Measurements from ENCODE around the gene ZDHHC1.

ZDHHC1 gene

GRCh38 chr16:67406111-67406971 lies 9.9 kb downstream of the ZDHHC1 start:
- DNase-seq, result no peak

- no peak for DNase-seq
Measured at GRCh38 chr16:67405336-67405735, 10.9 kb downstream of the ZDHHC1 start.

- DNase-seq, result no peak
Measured at GRCh38 chr16:67404740-67405226, 11.5 kb downstream of the ZDHHC1 start.

- no peak for DNase-seq
Measured at GRCh38 chr16:67403976-67404555, 12.2 kb downstream of the ZDHHC1 start.

- no peak for DNase-seq
Measured at GRCh38 chr16:67400901-67401300, 15.4 kb downstream of the ZDHHC1 start.

- no peak for DNase-seq
Measured at GRCh38 chr16:67399749-67400704, 16.2 kb downstream of the ZDHHC1 start.

GRCh38 chr16:67399218-67399733 lies 17.0 kb downstream of the ZDHHC1 start:
- DNase-seq, result peak; percentile 61

- no peak for DNase-seq
Measured at GRCh38 chr16:67398546-67399217, 17.6 kb downstream of the ZDHHC1 start.

- DNase-seq, result no peak
Measured at GRCh38 chr16:67397812-67398545, 18.3 kb downstream of the ZDHHC1 start.

- DNase-seq, result no peak
Measured at GRCh38 chr16:67397036-67397801, 19.1 kb downstream of the ZDHHC1 start.

GRCh38 chr16:67396159-67397035 lies 19.9 kb downstream of the ZDHHC1 start:
- no peak for DNase-seq

GRCh38 chr16:67395458-67396158 lies 20.7 kb downstream of the ZDHHC1 start:
- no peak for DNase-seq

GRCh38 chr16:67395105-67395457 lies 21.2 kb downstream of the ZDHHC1 start:
- DNase-seq, result no peak

GRCh38 chr16:67394155-67395104 lies 21.8 kb downstream of the ZDHHC1 start:
- no peak for DNase-seq

GRCh38 chr16:67393788-67394154 lies 22.5 kb downstream of the ZDHHC1 start:
- no peak for DNase-seq

GRCh38 chr16:67393111-67393787 lies 23.0 kb downstream of the ZDHHC1 start, which contains the start of gene TPPP3:
Gene TPPP3, minus strand, starts transcription at chr16:67393498. Its CDS starts 2,387 bp downstream, at chr16:67391111.
- peak; percentile 46 for DNase-seq

Measured in activated CD4-positive, CD25-positive, alpha-beta regulatory T cell treated with anti-CD3 and anti-CD28 coated beads, Interleukin-2, amount 50 U/mL, for 72 hours (primary cell).